GM13976 (cell line): ENCODE results near the gene ATP1A4.

Experiments used
- DNase-seq: peaks from one replicate; pipeline ENCODE4 v3.0.0; 2012; ENCODE audit warnings: low spot score
- CTCF ChIP-seq: IDR thresholded peaks from 2 replicates; pipeline ENCODE4 v1.5.1; 2012; ENCODE audit warnings: borderline replicate concordance, mild to moderate bottlenecking; ENCODE audit not compliant: insufficient read depth; ENCODE audit errors: extremely low read depth, missing control alignments, control extremely low read depth
- in situ Hi-C: fragments of 300-500 bp; cut with MboI; formaldehyde crosslinking; loops from one replicate; pipeline ENCODE4 v1.12.0; 2022; ENCODE audit warnings: low sequenced_read_pairs, mixed read lengths, inconsistent platforms; ENCODE audit not compliant: unreplicated experiment

The ATP1A4 gene

GRCh38 chr1:160116283-160117147 lies 34.9 kb upstream of the ATP1A4 start:
- no peak for DNase-seq
- TF ChIP-seq CTCF, result no peak
- in situ Hi-C loops, result no loop called here

GRCh38 chr1:160117300-160117699 lies 34.1 kb upstream of the ATP1A4 start:
- in situ Hi-C loops, result no loop called here
- no peak for DNase-seq
- TF ChIP-seq CTCF, result no peak

- in situ Hi-C loops, result no loop called here
- no peak for DNase-seq
Observed at GRCh38 chr1:160117709-160118183, 33.7 kb upstream of the ATP1A4 start.

GRCh38 chr1:160118928-160119327 lies 32.5 kb upstream of the ATP1A4 start:
- in situ Hi-C loops, result no loop called here
- no peak for TF ChIP-seq CTCF
- no peak for DNase-seq

More at GRCh38 chr1:160117709-160118183, 33.7 kb upstream of the ATP1A4 start:
- TF ChIP-seq CTCF, result no peak

- no peak for DNase-seq
- in situ Hi-C loops, result no loop called here
- TF ChIP-seq CTCF, result no peak
Observed at GRCh38 chr1:160120797-160121196, 30.6 kb upstream of the ATP1A4 start.

- in situ Hi-C loops, result no loop called here
- TF ChIP-seq CTCF, result no peak
- no peak for DNase-seq
Observed at GRCh38 chr1:160121388-160121787, 30.0 kb upstream of the ATP1A4 start.
